NCI-H2029 treated with DMSO at 0.1 percent for 48 hours (cell line): Measurements from ENCODE around the gene UVSSA.
"Not testable (repeated sequence)": the region's sequence is repeated elsewhere in the genome, so short reads cannot be mapped to it uniquely, and the experiment has no call there.

Source experiments
- DNase-seq: peaks from one replicate; lab custom pipeline; 2025; lab: John Stamatoyannopoulos, UW

UVSSA gene

GRCh38 chr4:1364748-1365147, 17.7 kb downstream of the UVSSA start:
- no peak for DNase-seq

GRCh38 chr4:1365271-1366178, 18.5 kb downstream of the UVSSA start:
- DNase-seq, result peak; percentile 66

GRCh38 chr4:1366371-1367229, 19.6 kb downstream of the UVSSA start:
- no peak for DNase-seq

DNA sequence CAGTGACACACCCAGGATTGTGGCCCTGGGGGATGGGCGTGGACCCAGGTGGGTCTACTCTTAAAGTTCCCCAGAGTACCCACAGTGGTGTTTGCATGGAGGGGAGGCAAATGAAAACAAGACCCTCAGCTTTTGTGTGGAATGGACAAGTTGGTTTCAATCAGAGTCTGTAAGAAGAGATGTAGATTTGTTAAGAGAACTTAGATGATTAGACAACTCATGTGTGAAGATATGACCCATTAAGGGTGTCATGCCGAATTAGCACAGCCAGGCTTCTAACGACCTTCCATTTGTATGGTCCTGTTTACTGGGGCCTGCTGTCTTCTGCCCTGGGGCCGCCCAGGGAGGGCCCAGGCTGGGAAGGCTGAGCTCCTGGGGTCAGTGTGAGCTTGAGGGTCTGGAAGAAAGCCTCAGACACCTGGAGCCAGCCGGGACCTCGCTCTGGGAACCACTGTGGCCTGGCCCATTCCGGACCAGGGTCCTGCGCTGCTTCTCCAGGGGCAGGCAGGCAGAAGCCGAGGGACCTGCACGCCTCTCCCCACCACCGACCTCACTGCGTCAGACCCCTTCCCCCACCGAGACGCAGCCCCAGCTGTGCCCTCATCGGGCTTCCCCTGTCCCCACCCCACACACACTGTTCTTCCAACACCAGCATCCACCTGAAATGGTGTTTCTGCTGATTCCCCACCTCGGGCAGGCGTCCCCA, 20.4 kb downstream of the UVSSA start:
- no peak for DNase-seq

GRCh38 chr4:1367936-1368289, 20.9 kb downstream of the UVSSA start:
- no peak for DNase-seq

- DNase-seq, result no peak
Measured at GRCh38 chr4:1368421-1369090, 21.5 kb downstream of the UVSSA start.

DNA sequence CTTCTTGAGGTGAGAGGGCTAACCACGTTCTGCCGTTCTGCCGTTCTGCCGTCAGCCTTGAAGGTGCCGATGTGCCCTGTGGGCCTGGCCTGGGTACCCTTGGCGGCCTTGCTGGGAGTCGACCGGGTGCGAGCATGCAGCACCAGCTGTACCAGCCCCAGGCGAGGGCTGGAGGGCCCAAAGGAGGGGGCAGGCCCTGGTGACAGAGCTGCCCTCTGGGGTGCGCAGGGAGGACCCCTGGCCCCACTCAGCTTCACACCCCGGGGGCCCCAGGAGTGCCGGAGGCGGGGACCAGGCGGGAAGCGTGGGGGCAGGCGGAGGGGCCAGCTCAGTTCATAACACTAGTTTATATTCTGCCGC, 22.1 kb downstream of the UVSSA start:
- no peak for DNase-seq

- no peak for DNase-seq
Measured at GRCh38 chr4:1369479-1370079, 22.6 kb downstream of the UVSSA start.

GRCh38 chr4:1370321-1371124, 23.5 kb downstream of the UVSSA start:
- no peak for DNase-seq

- no peak for DNase-seq
Measured at GRCh38 chr4:1371176-1372165, 24.5 kb downstream of the UVSSA start.

DNA sequence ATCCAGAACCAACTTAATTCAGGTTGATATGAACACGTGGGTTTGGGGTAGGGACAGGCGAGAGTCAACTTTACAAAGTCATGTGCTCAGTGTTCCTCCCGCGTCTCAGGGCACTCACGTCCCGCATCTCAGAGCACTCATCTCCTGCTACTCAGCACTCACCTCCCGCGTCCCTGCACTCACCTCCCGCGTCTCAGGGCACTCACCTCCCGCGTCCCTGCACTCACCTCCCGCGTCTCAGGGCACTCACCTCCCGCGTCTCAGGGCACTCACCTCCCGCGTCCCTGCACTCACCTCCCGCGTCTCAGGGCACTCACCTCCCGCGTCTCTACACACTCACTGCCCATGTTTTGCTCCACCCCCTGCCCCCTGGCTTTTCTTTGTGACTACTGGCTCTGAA, 25.6 kb downstream of the UVSSA start:
- DNase-seq, result not testable (repeated sequence)

- no peak for DNase-seq
Measured at GRCh38 chr4:1373892-1374705, 27.1 kb downstream of the UVSSA start.

- no peak for DNase-seq
Measured at GRCh38 chr4:1374706-1375045, 27.7 kb downstream of the UVSSA start.

DNA sequence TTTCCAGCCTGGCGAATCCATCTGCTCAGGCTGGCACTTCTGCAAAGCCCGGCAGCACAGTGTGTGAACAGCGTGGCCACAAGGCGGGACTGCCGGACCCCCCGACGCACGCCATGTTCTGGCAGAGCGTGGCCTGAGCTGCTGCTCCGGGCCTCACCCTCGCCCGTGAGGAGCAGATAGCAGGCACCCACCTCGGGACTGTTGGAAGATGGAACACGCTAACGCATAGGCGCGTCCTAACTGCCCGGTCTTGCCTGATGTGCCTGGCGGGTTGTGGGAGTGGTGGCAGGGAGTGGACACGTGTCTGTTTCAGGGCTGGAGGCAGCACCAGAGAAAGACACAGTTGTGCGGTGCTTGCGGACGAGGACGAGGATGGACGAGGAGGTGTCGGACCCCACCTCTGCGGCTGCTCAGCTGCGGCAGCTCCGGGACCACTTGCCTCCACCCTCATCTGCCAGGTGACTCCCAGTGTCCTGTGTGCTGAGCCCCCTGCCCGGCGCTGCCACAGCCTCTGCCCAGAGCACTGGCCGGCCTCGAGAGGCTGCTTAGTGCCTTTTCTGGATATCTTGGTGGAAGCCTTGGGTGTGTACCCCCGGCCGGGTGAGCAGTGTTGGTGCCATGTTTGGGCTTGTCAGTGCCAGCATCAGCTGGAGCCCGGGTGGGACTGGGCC, 28.2 kb downstream of the UVSSA start:
- DNase-seq, result no peak

GRCh38 chr4:1375761-1376322, 28.8 kb downstream of the UVSSA start:
- DNase-seq, result no peak

GRCh38 chr4:1376391-1376840, 29.4 kb downstream of the UVSSA start:
- no peak for DNase-seq

DNA sequence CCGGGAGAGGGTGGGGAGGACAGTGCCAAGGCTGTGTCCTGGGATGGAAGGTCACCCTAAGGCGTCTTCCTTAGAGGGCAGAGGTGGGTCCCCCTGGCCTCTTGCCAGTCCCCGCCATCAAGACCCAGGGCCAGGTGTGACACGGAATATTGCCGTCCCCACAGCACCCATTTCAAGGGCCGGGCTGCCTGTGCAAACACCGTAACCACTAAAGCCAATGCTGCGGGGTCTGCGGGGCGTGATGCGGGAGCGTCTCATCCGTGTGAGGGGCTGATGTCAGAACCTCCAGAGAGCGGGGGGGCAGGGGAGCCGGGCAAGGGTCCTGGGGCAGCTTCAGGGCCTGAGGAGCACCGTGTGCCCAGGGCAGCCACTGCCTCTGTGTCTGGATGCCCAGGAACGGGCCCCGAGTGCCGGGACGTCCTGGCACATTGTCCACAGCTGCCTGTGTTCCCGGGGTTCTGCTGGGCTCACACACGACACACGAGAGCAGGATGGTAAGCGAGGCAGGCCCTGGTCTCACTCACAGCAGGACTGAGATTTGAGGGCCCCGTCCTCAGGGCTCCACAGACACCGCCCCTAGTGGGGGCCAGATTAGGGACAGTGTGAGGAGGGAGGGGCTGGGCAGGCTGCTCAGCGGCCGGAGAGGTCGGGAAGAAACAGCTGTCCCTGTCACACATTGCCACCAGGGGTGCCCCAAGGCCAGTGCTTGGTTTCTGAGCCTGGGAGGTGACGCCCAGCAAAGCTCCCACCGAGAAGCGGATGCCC, 30.0 kb downstream of the UVSSA start:
- DNase-seq, result no peak
